Measurements from ENCODE around the gene MPIG6B. TPM values are rescaled to one million over a fixed set of nuclear protein-coding genes. Genes with fewer than 3 reads are reported as not detected.

Gene MPIG6B
- total RNA-seq, 1 experiment from 2014 or later = not detected

DNA sequence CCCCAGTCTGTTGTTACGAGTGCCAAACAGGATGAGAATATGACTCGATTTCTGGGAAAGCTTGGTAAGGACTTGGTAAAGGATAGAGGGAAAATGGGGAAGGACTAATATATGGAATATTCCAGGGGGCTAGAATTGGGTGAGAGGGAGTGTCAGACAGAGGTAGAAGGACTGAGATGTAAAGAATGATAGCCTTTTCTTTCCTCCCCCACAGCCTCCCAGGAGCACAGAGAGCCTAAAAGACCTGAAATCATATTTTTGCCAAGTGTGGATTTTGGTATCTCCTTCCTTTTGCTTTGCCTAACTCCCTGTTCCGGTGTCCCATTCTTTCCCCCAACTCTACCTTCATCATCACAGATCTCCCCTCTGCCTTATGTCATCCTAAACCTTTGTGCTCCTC is 19.7 kb downstream of the MPIG6B start:
- H3K27ac Mint-ChIP-seq = peak overlapping the region in 1 of 3 experiments; percentile 9; a peak in 2 of 7 replicates
- H3K4ac ChIP-seq (ENCODE audit: low read depth, low read length) = no peak overlapping the region
- H3K4me3 Mint-ChIP-seq = no peak overlapping the region
- H2BK12ac ChIP-seq (ENCODE audit: insufficient read length, low read depth, low read length) = no peak overlapping the region
- no peak overlapping the region for H3T11ph ChIP-seq (ENCODE audit: low read length)
- H2AFZ ChIP-seq (ENCODE audit: low read length) = no peak overlapping the region
- peaks cover 27 to 43% of the 10 kb centered on the region in 2 experiments for H3K4me1 Mint-ChIP-seq
- H2AK5ac ChIP-seq (ENCODE audit: insufficient read length, low read length) = no peak overlapping the region
- H2BK15ac ChIP-seq (ENCODE audit: low read depth, low read length) = no peak overlapping the region
- H3K9ac ChIP-seq (ENCODE audit: extremely low read depth, insufficient read length, low read length) = no peak overlapping the region
- no peak overlapping the region for H2BK5ac ChIP-seq (ENCODE audit: insufficient read length, low read length)
- H3K18ac ChIP-seq (ENCODE audit: insufficient read length, low read depth, low read length) = no peak overlapping the region
- H3K27me3 ChIP-seq (ENCODE audit: insufficient read depth, low read length) = no peaks in the 10 kb centered on the region
- WGBS (ENCODE audit: extremely low coverage, insufficient read length, low lambda C conversion rate) = no CpG with 5 or more reads among the region's 3 CpGs
- H3K9me3 ChIP-seq (ENCODE audit: control insufficient read depth, low read depth, low read length) = no peaks in the 10 kb centered on the region
- H3K9me3 Mint-ChIP-seq = no peaks in the 10 kb centered on the region
- H2BK20ac ChIP-seq (ENCODE audit: low read depth, low read length, poor library complexity, severe bottlenecking) = no peak overlapping the region
- no peak overlapping the region for H3K4me2 ChIP-seq (ENCODE audit: insufficient read depth, insufficient read length, low read length)
- no peak overlapping the region for H3K23ac ChIP-seq (ENCODE audit: insufficient read length, low read depth, low read length)
- no peak overlapping the region for H4K8ac ChIP-seq (replicated peaks; ENCODE audit: insufficient read length, low read depth, low read length)
- no peaks in the 10 kb centered on the region for H3K79me1 ChIP-seq (ENCODE audit: insufficient read depth, low read depth, low read length, poor library complexity, severe bottlenecking)
- H3K27me3 Mint-ChIP-seq (ENCODE audit: low read depth) = no peaks in the 10 kb centered on the region
- H4K20me1 ChIP-seq (ENCODE audit: control insufficient read depth, insufficient read depth, insufficient read length) = no peaks in the 10 kb centered on the region
- H3K36me3 Mint-ChIP-seq (ENCODE audit: insufficient read depth in 1 of 3, low read depth in 3 of 3) = peaks cover 16 to 46% (median 25%) of the 10 kb centered on the region in 3 experiments
- H4K5ac ChIP-seq (ENCODE audit: insufficient read length, low read depth, low read length) = no peak overlapping the region
- H3K27ac ChIP-seq (ENCODE audit: insufficient read length, low read depth, low read length) = no peak overlapping the region
- no peak for DNase-seq
- H4K91ac ChIP-seq (ENCODE audit: insufficient read length, low read depth, low read length) = no peak overlapping the region
- peaks cover 10% of the 10 kb centered on the region for H3K23me2 ChIP-seq (ENCODE audit: insufficient read length, low read depth, low read length, poor library complexity, severe bottlenecking)
- H3K56ac ChIP-seq (ENCODE audit: insufficient read length, low read depth, low read length) = no peak overlapping the region
- H3K4me1 ChIP-seq (ENCODE audit: insufficient read depth, low read length) = peaks cover 8% of the 10 kb centered on the region
- no peak overlapping the region for H2BK120ac ChIP-seq (ENCODE audit: low read depth, low read length, poor library complexity, severe bottlenecking)
- TF ChIP-seq, protein P1, sequence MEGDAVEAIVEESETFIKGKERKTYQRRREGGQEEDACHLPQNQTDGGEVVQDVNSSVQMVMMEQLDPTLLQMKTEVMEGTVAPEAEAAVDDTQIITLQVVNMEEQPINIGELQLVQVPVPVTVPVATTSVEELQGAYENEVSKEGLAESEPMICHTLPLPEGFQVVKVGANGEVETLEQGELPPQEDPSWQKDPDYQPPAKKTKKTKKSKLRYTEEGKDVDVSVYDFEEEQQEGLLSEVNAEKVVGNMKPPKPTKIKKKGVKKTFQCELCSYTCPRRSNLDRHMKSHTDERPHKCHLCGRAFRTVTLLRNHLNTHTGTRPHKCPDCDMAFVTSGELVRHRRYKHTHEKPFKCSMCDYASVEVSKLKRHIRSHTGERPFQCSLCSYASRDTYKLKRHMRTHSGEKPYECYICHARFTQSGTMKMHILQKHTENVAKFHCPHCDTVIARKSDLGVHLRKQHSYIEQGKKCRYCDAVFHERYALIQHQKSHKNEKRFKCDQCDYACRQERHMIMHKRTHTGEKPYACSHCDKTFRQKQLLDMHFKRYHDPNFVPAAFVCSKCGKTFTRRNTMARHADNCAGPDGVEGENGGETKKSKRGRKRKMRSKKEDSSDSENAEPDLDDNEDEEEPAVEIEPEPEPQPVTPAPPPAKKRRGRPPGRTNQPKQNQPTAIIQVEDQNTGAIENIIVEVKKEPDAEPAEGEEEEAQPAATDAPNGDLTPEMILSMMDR (conservative IDR thresholded peaks at IDR 0.05) = no peak
- H3K14ac ChIP-seq (ENCODE audit: insufficient read depth, low read length) = no peak overlapping the region
- no peaks in the 10 kb centered on the region for H3K79me2 ChIP-seq (ENCODE audit: insufficient read depth, low read length)
